ENCODE results near the gene HSPA1A. TPM values are rescaled to one million over a fixed set of nuclear protein-coding genes. Genes with fewer than 3 reads are reported as not detected.
"Not testable (repeated sequence)": the region's sequence is repeated elsewhere in the genome, so short reads cannot be mapped to it uniquely, and the experiment has no call there.

HSPA1A gene
- polyA plus RNA-seq, 1 donor (not counting 4 experiments of a cell fraction or from before 2014, with no cell fraction given), result 110 TPM

GRCh38 chr6:31814677-31815024 lies 692 bp upstream of the HSPA1A start:
- DNase-seq (ENCODE audit: low read depth, low spot score) (no peak), FAIRE-seq (no peak)
- dilution Hi-C loops (cut with MboI; ENCODE audit: extremely low pct_ligation_motif_present, low sequenced_read_pairs), result no loop called here
- peak overlapping the region; percentile 48 to 71 (median 61) for H3K4me3 ChIP-seq (ENCODE audit: control insufficient read depth in 2 of 3, extremely low read depth in 1 of 3, insufficient read depth in 2 of 3, low read depth in 1 of 3, low read length in 3 of 3)
- TF ChIP-seq EZH2 (IDR thresholded peaks at IDR 0.05; ENCODE audit: low read length), result no peak
- TF ChIP-seq, protein P1, sequence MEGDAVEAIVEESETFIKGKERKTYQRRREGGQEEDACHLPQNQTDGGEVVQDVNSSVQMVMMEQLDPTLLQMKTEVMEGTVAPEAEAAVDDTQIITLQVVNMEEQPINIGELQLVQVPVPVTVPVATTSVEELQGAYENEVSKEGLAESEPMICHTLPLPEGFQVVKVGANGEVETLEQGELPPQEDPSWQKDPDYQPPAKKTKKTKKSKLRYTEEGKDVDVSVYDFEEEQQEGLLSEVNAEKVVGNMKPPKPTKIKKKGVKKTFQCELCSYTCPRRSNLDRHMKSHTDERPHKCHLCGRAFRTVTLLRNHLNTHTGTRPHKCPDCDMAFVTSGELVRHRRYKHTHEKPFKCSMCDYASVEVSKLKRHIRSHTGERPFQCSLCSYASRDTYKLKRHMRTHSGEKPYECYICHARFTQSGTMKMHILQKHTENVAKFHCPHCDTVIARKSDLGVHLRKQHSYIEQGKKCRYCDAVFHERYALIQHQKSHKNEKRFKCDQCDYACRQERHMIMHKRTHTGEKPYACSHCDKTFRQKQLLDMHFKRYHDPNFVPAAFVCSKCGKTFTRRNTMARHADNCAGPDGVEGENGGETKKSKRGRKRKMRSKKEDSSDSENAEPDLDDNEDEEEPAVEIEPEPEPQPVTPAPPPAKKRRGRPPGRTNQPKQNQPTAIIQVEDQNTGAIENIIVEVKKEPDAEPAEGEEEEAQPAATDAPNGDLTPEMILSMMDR (optimal IDR thresholded peaks at IDR 0.05 in 1 of 3, IDR thresholded peaks at IDR 0.05 in 1 of 3, conservative IDR thresholded peaks at IDR 0.05 in 1 of 3; ENCODE audit: extremely low read depth in 1 of 3, insufficient read depth in 2 of 3, low read length in 3 of 3), result no peak
- H3K4me1 ChIP-seq (ENCODE audit: control insufficient read depth, extremely low read depth, insufficient read depth, low read length), result peaks cover 22% of the 10 kb centered on the region
- H3K27me3 ChIP-seq (ENCODE audit: control insufficient read depth, extremely low read depth, insufficient read depth, low read length), result no peaks in the 10 kb centered on the region
- H4K20me1 ChIP-seq (ENCODE audit: control insufficient read depth, extremely low read depth, insufficient read depth, low read length), result no peaks in the 10 kb centered on the region
- H3K4me2 ChIP-seq (ENCODE audit: control insufficient read depth, extremely low read depth, insufficient read depth, low read depth, low read length), result peak overlapping the region; percentile 85
- H3K79me2 ChIP-seq (ENCODE audit: control insufficient read depth, insufficient read depth, low read length), result peaks cover 23% of the 10 kb centered on the region
- peak overlapping the region; percentile 77 for H3K27ac ChIP-seq (ENCODE audit: control insufficient read depth, insufficient read depth, low read length)
- peak overlapping the region; percentile 63 for H3K9ac ChIP-seq (ENCODE audit: control insufficient read depth, extremely low read depth, insufficient read depth, low read length)
- H3K36me3 ChIP-seq (ENCODE audit: control insufficient read depth in 2 of 2, extremely low read depth in 1 of 2, insufficient read depth in 2 of 2, low read length in 2 of 2), result no peaks in the 10 kb centered on the region
- no peaks in the 10 kb centered on the region for H3K9me3 ChIP-seq (ENCODE audit: control insufficient read depth, low read depth, low read length)
- peak overlapping the region; percentile 70 for H2AFZ ChIP-seq (ENCODE audit: control insufficient read depth, low read length)
- no peaks in the 10 kb centered on the region for H3K9me1 ChIP-seq (ENCODE audit: control insufficient read depth, extremely low read depth, insufficient read depth, low read length)

GRCh38 chr6:31817133-31817928 lies 2.0 kb downstream of the HSPA1A start:
- dilution Hi-C loops (cut with MboI; ENCODE audit: extremely low pct_ligation_motif_present, low sequenced_read_pairs); FAIRE-seq; H3K36me3 ChIP-seq (ENCODE audit: control insufficient read depth in 2 of 2, extremely low read depth in 1 of 2, insufficient read depth in 2 of 2, low read length in 2 of 2); H3K27me3 ChIP-seq (ENCODE audit: control insufficient read depth, extremely low read depth, insufficient read depth, low read length); H3K9me1 ChIP-seq (ENCODE audit: control insufficient read depth, extremely low read depth, insufficient read depth, low read length); H3K9me3 ChIP-seq (ENCODE audit: control insufficient read depth, low read depth, low read length); H4K20me1 ChIP-seq (ENCODE audit: control insufficient read depth, extremely low read depth, insufficient read depth, low read length); DNase-seq (ENCODE audit: low read depth, low spot score); H2AFZ ChIP-seq (ENCODE audit: control insufficient read depth, low read length): not testable (repeated sequence)
- Histone ChIP-seq H3K4me1 (ENCODE audit: control insufficient read depth, extremely low read depth, insufficient read depth, low read length) (peaks cover 32% of the 10 kb centered on the region), H3K79me2 (ENCODE audit: control insufficient read depth, insufficient read depth, low read length) (peaks cover 26% of the 10 kb centered on the region), H3K4me3 (ENCODE audit: control insufficient read depth in 2 of 3, extremely low read depth in 1 of 3, insufficient read depth in 2 of 3, low read depth in 1 of 3, low read length in 3 of 3) (peak overlapping the region; percentile 56 to 67 (median 62)), H3K27ac (ENCODE audit: control insufficient read depth, insufficient read depth, low read length) (peak overlapping the region; percentile 15), H3K4me2 (ENCODE audit: control insufficient read depth, extremely low read depth, insufficient read depth, low read depth, low read length) (peak overlapping the region; percentile 96), H3K9ac (ENCODE audit: control insufficient read depth, extremely low read depth, insufficient read depth, low read length) (peak overlapping the region; percentile 59)

DNA sequence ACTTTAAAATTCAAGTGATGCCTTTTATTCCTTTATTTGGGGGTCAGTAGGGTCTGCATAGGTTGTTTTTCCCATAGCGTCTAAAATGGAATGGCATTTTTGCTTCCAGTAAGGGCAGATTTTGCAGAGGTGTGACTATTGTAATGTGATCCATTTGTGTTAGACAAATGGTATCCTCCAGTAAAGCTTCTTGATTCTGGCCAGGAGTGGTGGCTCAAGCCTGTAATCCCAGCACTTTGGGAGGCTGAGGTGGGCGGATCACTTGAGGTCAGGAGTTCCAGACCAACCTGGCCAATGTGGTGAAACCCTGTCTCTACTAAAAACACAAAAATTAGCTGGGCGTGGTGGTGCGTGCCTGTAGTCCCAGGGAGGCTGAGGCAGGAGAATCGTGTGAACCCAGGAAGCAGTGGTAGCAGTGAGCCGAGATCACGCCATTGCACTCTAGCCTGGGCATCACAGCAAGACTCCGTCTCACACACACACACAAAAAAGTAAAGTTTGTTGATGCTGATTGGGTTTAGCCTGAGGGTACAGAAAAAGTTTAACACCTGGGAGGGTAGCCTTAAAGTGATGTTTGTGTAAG lies 2.7 kb downstream of the HSPA1A start:
- H3K9me3 ChIP-seq (ENCODE audit: control insufficient read depth, low read depth, low read length); H3K9me1 ChIP-seq (ENCODE audit: control insufficient read depth, extremely low read depth, insufficient read depth, low read length); DNase-seq (ENCODE audit: low read depth, low spot score); dilution Hi-C loops (cut with MboI; ENCODE audit: extremely low pct_ligation_motif_present, low sequenced_read_pairs); FAIRE-seq; H2AFZ ChIP-seq (ENCODE audit: control insufficient read depth, low read length); H3K27me3 ChIP-seq (ENCODE audit: control insufficient read depth, extremely low read depth, insufficient read depth, low read length); H3K36me3 ChIP-seq (ENCODE audit: control insufficient read depth in 2 of 2, extremely low read depth in 1 of 2, insufficient read depth in 2 of 2, low read length in 2 of 2); H4K20me1 ChIP-seq (ENCODE audit: control insufficient read depth, extremely low read depth, insufficient read depth, low read length): not testable (repeated sequence)
- peaks cover 36% of the 10 kb centered on the region for H3K4me1 ChIP-seq (ENCODE audit: control insufficient read depth, extremely low read depth, insufficient read depth, low read length)
- H3K79me2 ChIP-seq (ENCODE audit: control insufficient read depth, insufficient read depth, low read length), result peaks cover 26% of the 10 kb centered on the region
- peak overlapping the region; percentile 96 for H3K4me2 ChIP-seq (ENCODE audit: control insufficient read depth, extremely low read depth, insufficient read depth, low read depth, low read length)
- H3K27ac ChIP-seq (ENCODE audit: control insufficient read depth, insufficient read depth, low read length), result peak overlapping the region; percentile 15
- H3K4me3 ChIP-seq (ENCODE audit: control insufficient read depth in 2 of 3, extremely low read depth in 1 of 3, insufficient read depth in 2 of 3, low read depth in 1 of 3, low read length in 3 of 3), result peak overlapping the region; percentile 56 to 67 (median 62)
- peak overlapping the region; percentile 59 for H3K9ac ChIP-seq (ENCODE audit: control insufficient read depth, extremely low read depth, insufficient read depth, low read length)
